GM12892 (cell line): ENCODE results near the gene TACC2.

Experiments used
- DNase-seq: peaks from one replicate; pipeline ENCODE4 v3.0.0; 2011; ENCODE audit not compliant: insufficient read length
- FAIRE-seq: peaks from 2 replicates; lab custom pipeline; 2011; peaks lifted over from hg19 to GRCh38; lab: Jason Lieb, UNC
- POLR2A ChIP-seq: IDR thresholded peaks from 2 replicates; pipeline ENCODE4 v1.6.1; 2011; ENCODE audit warnings: low read depth, low read length, control low read depth
- POLR2AphosphoS5 ChIP-seq: IDR thresholded peaks from 2 replicates; pipeline ENCODE4 v1.6.1; 2011; ENCODE audit warnings: low read depth, low read length, control low read depth
- TAF1 ChIP-seq: IDR thresholded peaks from 2 replicates; pipeline ENCODE4 v1.6.1; 2011; ENCODE audit warnings: low read depth, mild to moderate bottlenecking, control low read depth, low read length, borderline replicate concordance

Gene TACC2

GRCh38 chr10:122261584-122261983, 272.6 kb downstream of the TACC2 start:
- DNase-seq (no peak), FAIRE-seq (no peak)
- TF ChIP-seq TAF1 (no peak), POLR2A (no peak), POLR2AphosphoS5 (no peak)

- FAIRE-seq (no peak), DNase-seq (no peak)
- TF ChIP-seq POLR2AphosphoS5 (no peak), POLR2A (no peak), TAF1 (no peak)
These were observed 275.0 kb downstream of the TACC2 start for GRCh38 chr10:122263971-122264370.

- FAIRE-seq (no peak), DNase-seq (no peak)
- TF ChIP-seq POLR2AphosphoS5 (no peak), TAF1 (no peak), POLR2A (no peak)
These were observed 275.5 kb downstream of the TACC2 start for GRCh38 chr10:122264436-122264835.

- no peak for FAIRE-seq
- DNase-seq = no peak
- TF ChIP-seq POLR2A = no peak
- TF ChIP-seq POLR2AphosphoS5 = no peak
- no peak for TF ChIP-seq TAF1
These were observed 276.0 kb downstream of the TACC2 start for GRCh38 chr10:122264931-122265330.

GRCh38 chr10:122265896-122266295, 276.9 kb downstream of the TACC2 start:
- TF ChIP-seq TAF1 (no peak), POLR2AphosphoS5 (no peak), POLR2A (no peak)
- FAIRE-seq = no peak
- no peak for DNase-seq

GRCh38 chr10:122267849-122268737, 279.1 kb downstream of the TACC2 start:
- DNase-seq (peak; percentile 66), FAIRE-seq (peak; percentile 46)
- no peak for TF ChIP-seq POLR2AphosphoS5
- TF ChIP-seq POLR2A = no peak

GRCh38 chr10:122269059-122269687, 280.2 kb downstream of the TACC2 start:
- no peak for FAIRE-seq
- TF ChIP-seq TAF1 (no peak), POLR2AphosphoS5 (no peak)
- no peak for DNase-seq

- DNase-seq (no peak), FAIRE-seq (no peak)
- no peak for TF ChIP-seq POLR2A
- TF ChIP-seq POLR2AphosphoS5 = no peak
- TF ChIP-seq TAF1 = no peak
These were observed 282.1 kb downstream of the TACC2 start, which contains the start of gene BTBD16 for GRCh38 chr10:122271076-122271475. TSS of gene BTBD16 (plus strand) at chr10:122271296. CDS start at chr10:122275082, 3,786 bp downstream.

GRCh38 chr10:122273966-122274545, 285.1 kb downstream of the TACC2 start:
- TF ChIP-seq TAF1 (no peak), POLR2AphosphoS5 (no peak), POLR2A (no peak)
- no peak for FAIRE-seq
- DNase-seq = no peak

GRCh38 chr10:122276611-122277208, 287.7 kb downstream of the TACC2 start:
- FAIRE-seq (no peak), DNase-seq (no peak)
- TF ChIP-seq POLR2A (no peak), POLR2AphosphoS5 (no peak), TAF1 (no peak)

- no peak for DNase-seq
- FAIRE-seq = no peak
- no peak for TF ChIP-seq TAF1
- no peak for TF ChIP-seq POLR2A
- no peak for TF ChIP-seq POLR2AphosphoS5
These were observed 288.7 kb downstream of the TACC2 start for GRCh38 chr10:122277526-122278136.

GRCh38 chr10:122279725-122280141, 290.8 kb downstream of the TACC2 start:
- no peak for TF ChIP-seq POLR2A
- TF ChIP-seq TAF1 = no peak
- TF ChIP-seq POLR2AphosphoS5 = no peak
- peak; percentile 73 for FAIRE-seq
- no peak for DNase-seq
